HG03520 (cell line): ENCODE measurements around the gene CRIM1.

Experiments used
- ATAC-seq: cut with Tn5 transposase; IDR thresholded peaks from one replicate; pipeline ENCODE4 v1.9.1; 2021; ENCODE audit warnings: mild to moderate bottlenecking, moderate library complexity; ENCODE audit not compliant: unreplicated experiment

Gene CRIM1

DNA sequence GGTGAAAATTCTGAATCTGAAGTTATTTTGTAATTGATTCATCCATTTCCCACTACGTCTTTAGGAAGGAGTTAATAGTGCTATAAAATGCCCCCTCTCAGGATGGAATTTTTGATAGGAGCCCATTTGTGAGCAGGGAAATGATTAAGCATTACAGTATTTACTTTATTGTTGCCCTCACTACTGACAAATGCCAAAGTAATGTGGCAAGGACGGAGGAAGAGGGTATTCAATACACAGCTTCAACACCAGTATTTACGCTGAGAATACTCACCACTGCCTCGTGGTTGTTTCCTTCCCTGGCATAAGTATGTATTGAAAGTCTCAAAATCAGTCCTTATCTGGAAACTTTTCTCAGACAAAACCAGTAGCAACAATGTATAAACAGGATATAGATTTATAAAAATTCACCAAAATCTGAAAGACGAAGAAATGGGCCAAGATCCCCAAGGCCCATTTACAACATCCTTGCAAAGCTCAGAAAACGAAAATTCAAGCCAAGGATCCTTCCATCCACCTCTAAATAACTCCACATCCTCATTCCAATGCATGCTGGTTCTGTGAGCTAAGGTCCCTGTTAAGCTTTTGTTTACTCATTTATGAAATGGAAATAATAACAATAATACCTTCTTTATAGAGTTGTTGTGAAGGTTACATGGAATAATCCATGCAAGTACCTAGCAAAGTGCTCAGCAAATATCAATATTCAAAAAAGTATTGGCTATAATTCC is 213.1 kb downstream of the CRIM1 start:
- no peak for ATAC-seq

DNA sequence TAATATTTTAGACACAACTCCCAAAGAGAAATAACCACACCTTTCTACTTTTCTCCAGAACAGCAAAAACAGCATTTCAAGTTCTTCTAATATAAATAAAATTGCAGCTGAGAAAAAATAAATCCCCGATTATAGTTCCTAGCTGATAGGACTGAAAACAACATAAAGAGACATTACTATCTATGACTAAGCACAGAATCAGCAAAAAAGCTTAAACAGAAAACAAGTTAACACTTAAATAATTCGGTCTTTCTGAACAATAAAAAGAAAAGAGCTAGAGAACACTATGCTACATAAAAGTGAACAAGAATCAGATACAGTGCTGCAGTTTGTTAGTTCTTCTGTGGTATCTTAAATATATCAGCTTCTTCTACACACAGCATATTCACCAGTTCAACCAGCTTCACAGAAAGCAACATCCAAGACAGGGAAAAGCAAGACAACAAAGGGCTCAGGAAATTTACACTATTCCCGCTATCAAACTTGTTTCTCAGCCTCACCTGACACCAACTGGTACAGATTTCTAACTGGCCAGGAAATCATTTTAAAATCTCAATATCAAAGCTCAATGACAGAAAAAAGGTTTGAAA is 213.8 kb downstream of the CRIM1 start:
- no peak for ATAC-seq

DNA sequence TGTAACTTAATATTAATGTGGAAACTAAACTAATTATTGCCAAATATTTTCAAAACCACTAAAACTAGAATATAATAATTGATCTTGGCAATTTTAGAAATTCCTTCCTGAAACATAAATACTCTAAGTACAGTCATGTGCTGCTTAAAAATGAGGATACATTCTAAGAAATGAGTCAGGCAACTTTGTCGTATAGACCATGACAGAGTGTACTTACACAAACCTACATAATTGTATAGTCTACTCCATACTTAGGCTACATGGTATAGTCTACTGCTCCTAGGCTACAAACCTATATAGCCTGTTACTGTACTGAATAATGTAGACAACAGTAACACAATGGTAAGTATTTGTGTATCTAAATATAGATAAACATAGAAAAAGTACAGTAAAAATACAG is 214.8 kb downstream of the CRIM1 start:
- ATAC-seq: no peak

DNA sequence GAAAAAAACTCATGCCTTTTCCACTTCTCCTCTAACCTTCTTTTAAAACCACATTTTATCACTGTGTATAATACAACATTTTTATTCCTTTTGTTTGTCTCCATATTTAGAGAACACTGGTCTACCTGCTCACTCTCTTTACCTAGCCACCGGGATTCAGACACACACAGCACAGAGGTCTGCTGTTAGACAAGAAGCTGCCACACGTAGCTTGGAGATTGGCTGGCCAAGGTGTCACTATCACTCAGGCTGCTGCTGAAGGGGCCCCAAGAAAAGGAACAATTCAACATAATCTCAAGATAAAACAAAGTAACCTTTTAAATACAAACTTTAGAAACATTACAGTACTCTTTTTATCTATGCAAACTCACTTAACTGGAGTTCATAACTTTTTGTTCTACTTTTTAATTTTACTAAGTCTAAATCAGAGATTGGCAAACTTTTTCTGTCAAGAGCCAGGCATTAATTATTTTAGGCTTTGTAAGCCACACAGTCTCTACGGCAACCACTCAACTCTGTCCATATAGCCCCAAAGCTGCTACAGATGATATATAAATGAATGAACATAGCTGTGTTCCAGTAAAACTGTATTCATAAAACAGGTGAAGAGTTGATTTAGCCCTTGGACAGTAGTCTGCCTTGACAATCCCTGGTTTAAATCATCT is 216.6 kb downstream of the CRIM1 start:
- no peak for ATAC-seq

DNA sequence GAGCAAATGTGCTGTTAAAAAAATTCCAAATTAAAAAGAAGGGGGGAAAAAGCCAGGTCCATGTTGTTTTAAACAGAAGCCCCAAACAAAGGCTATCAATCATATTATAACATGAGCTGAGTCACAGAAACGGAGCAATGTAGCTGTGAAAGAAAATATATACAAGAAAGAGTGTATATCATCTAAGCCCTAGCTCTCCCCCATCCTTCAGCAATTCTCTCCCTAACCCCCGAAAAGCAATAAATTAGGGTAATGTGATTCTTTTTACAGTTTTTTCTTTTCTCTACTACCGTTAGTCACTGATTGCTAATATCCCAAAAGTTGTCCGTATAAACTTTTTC is 217.1 kb downstream of the CRIM1 start:
- ATAC-seq: no peak

DNA sequence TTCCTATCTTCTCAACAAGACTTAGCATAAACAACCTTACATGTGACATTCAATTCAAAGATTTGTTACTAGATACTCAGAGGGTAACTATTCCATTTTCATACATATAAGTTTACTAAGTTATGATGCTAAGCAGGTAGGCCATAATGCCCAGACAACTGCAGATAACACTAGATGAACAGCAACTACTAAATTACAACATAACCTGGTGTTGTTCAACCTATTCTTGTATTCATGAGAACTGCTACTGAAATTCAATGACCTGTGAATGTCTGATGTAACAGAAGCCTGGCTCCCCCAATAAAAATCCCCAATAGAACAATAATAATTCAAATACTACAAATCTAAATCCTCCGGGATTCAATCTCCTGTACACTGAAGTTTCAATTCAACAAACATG is 217.6 kb downstream of the CRIM1 start:
- ATAC-seq: no peak

DNA sequence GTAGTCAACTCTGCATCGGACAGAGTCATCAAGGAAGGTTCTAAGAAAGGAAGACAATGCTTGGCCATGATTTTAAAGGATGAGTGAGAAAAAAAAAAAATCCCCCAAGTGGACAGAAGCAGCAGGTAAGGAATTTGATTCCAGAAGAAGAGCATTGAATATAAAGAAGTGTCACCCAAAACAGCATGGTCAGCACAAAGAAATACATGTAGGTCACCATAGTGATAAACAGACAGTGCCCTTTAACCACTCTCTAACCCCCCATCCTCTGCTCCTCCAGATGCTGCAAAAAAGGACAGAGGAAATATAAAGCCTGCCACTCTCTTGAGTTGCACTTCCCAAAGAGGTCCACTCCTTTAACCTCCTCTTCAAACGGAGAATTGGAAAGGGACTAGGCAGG is 219.0 kb downstream of the CRIM1 start:
- no peak for ATAC-seq

DNA sequence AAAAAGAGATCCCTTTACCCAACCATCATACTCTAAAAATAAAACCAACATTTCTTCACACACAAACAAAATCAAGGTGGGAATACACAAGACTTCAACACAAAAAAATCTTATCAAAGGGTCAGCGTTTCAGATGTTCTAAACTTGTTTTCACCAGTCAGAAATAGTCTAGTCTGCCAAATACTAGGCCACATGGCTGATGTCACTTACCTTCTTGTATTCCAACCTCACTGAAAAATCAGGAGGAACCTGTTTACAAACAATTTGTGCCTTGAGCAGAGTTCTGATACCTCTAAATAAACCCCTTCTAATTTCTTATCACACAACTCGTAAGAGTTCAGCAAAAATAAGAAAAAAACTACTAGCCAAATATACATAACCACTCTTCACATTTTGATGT is 222.3 kb downstream of the CRIM1 start:
- ATAC-seq: no peak

DNA sequence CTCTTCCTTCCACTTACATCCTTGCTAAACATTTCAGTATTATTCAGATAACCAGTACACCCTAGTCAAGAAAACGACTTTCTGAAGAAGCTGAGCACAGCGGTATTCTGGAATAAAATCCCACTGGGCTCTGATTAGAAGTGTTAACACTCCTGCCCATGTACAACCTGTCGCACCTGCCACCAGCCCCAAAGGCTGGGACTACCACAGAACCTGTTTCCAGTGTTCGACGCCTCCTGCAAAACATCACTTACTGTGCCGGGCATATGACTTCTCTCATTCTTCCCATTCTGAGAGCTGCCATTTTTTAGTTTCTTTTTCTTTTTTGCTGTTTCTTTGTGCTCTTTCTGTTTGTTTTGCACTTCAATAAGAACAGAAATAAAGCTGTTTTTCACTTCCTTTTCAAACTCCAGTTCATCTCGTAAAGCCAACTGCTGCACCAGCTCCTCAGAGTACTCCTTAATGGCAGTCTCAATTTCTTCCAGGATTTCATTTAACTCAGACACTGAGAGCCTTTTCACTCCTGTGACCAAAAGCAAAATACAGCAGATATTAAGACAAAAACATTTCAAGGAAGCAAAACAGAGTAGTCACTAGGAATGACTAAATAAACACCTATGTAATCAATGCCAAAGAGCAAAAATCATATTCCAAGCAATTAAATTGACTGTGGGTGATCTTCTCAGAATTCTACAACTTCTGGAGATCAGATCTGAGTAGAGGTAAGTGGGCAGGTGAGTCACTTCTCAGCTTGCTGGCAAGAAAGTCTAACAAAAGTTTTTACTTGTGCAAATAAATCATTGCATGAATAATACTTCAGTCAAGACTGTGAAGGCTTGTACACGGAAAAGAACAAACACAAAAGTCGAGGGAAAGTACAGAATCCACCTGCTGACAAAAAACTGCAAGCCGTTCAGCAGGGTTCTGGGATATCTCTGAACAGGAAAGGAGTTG is 223.0 kb downstream of the CRIM1 start:
- ATAC-seq: no peak

DNA sequence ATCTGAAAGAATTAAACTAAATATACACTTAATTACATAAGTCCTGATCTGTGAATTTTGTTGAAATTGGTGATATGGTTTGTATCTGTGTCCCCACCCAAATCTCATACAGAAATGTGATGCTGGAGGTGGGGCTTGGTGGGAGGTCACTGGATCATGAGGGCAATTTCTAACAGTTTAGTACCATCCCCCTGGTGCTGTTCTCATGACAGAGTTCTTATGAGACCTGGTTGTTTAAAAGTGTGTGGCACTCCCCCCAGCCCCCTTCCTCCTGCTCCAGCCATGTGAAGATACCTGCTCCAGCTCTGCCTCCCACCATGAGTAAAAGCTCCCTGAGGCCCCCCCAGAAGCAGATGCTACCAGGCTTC is 223.7 kb downstream of the CRIM1 start:
- ATAC-seq: no peak

DNA sequence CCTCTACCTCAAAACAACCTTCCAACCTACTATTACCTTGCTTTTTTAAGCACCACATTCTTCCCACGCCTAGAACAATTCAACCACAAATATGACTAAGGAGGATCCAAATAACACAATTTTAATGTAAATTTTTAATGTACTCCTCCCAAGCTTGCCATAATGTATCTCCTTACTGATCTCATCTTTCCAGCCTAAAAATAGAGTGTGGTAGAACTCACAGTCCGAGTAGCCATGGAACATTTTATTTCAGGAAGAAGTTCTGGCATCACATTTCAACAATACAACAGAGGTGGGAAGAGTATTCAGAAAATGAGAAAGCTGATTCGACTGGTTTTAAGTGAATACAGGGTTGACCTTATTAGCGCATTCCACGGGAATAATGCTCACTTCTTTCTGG is 227.0 kb downstream of the CRIM1 start:
- no peak for ATAC-seq

DNA sequence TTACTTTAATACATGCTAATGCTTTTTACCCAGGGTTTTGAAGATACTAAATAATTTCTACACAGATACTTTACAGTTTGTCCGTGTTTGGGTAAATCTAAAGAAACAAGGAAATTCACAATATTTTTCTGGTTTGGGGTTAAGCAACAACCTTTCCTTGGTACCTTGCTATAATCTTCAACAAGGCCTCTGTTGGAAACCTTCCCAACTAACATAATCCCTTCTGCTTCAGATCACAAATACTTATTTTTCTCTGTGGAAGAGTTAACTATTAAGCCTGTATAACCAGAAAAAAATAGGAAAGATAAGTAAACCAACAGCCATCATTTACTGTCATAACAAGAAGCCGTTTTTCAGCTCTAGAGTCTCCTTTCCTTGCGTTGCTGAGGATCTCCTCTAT is 227.4 kb downstream of the CRIM1 start:
- ATAC-seq: no peak

DNA sequence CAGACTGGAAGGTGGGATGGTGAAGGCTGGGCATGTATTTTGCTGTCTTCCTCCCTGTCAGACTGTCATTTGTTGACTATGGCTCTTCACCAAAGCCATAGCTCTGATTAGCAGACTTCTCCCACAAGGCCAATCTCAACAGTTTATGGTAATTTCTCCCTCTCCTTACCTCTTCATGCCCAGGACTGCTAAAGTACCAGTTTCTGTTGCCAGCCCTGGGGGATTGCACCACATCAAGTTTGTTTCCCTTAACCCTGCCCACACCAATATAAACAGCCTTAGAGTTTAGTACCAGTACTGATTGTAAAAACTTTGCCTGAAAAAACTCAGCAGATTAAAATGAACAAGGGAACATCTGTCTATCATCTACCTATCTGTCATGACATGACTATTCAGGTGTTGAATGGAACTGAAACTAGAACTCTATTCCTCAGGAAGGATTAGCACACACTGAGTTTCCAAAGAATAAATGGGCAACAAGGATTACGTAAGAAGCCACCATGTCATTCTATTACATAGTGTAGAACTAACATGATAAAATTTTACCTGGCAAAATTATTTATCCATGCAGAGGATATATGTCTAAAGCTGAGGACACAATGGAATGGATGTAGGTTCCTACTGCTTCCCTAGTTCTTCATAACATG is 228.7 kb downstream of the CRIM1 start:
- no peak for ATAC-seq

DNA sequence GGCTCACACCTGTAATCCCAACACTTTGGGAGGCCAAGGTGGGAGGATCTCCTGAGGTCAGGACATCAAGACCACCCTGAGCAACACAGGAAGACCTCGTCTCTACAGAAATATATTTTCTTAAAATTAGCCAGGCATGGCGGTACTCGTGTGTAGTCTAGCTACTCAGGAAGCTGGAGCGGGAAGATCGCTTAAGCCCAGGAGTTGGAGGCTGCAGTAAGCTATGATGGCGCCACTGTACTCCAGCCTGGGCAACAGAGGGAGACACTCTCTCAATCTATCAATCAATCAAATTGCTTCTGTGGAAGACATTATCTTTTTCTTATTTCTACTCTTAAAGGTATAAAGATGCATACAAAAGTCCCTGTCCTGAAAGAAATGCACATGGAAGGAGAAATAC is 231.1 kb downstream of the CRIM1 start:
- no peak for ATAC-seq

DNA sequence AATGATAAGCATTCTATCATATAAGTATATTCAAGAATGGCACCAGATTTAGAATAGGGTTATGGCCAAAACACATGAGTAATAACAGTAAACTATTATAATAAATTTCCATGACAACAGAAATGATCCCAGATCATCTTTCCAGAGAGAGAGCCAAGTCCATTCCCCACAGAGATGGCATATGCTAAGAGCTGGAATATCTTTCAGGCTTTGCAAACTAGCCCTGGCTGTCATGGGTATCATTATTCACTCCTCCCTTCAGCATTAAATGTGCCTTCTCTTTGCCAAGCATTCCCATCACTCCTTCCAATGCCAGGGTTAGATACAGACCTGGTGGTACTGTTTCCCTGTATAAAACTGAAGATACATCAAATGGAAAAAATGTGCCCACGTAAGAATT is 231.5 kb downstream of the CRIM1 start:
- no peak for ATAC-seq

DNA sequence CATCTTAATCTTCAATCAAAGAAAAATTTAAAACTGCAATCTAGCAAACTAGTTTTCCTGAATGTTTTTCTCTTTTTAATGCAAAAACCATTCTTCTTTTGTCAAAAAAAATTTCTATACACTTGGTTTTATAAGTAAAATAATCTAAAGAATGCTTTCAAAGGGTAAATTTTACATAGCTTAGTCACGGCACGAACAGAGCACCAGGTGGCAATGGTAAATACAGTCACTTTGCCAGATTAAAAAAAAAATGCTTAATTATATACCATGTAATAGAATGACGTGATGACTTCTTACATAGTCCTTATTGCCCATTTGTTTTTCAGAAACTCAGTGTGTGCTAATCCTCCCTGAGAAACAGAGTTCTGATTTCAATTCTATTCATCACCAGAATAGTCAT is 232.0 kb downstream of the CRIM1 start:
- ATAC-seq: no peak

DNA sequence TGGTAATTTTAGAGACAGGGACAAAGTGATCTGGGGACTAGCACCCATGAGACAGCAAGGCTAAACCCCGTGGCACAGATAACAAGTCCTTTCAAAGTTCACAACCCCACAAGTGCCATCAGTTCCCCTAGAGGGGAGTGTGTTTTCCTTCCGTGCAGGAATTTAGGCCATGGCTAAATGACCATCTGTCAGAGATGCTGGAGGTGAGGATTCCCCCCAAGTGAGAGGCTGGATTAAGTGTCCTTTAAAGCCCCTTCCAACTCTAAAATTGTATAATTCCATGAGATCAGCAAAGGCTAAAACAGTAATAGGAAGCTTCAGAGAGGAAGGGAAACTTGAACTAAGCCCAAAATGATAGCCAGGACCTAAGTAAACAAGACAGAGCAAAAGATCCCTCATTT is 233.7 kb downstream of the CRIM1 start:
- no peak for ATAC-seq

DNA sequence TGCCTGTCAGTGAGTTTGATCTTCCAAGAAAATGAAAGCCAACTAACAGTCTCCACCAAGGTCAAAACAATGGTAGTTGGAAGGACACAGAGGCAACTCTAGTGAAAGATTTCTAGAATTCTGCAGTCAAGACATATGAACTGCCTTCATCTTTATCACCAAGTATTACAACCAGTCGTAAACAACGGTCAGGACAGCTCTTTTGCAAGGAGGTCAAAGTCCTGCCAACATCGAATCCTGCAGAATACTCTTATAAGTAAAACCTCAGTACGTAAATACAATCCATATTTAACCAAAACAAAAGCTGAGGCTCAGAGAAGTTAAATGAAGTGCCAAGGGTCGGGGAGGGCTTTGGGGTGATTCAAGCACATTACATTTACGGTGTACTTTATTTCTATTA is 239.3 kb downstream of the CRIM1 start:
- ATAC-seq: no peak

DNA sequence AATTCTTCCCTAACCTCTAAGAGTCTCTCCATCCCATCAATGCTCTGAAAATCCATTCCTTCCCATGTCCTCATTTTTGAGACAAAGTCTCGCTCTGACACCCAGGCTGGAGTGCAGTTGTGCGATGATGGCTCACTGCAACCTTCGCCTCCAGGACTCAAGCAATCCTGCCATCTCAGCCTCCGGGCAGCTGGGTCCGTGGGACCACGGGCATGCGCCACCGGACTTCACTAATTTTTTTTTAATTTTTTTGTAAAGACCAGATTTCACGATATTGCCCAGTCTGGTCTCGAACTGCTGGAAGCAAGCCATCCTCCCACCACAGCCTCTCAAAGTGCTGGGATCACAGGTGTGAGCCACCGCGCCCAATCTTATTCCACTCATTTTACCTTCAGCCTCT is 240.8 kb downstream of the CRIM1 start:
- no peak for ATAC-seq

DNA sequence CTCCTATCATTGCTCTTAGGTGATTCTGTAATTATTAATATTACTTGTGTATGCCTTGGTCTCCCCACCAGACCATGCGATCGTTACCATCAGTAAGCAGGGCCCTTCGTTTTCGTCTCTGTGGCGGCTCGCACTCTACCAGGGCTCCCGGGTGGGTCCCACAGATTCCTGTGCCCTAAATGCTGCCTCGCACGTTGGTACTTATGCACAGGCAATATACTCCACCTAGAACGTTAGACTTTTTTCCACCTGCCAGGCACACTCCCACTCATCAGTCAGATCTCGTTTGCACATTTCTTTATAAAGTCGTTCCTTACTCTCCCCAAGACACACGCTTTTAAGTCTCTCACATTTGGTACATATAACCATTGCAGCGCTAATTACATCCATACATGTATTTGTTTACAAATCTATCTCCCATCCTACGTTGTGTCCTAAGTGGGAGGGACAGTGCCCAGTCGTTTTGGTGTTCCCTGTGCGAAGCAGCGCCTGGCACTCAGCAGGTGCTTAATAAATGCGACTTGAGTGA is 241.5 kb downstream of the CRIM1 start:
- no peak for ATAC-seq
